Measurements from ENCODE around the gene TRIM51G.
"Not testable (repeated sequence)": the region's sequence is repeated elsewhere in the genome, so short reads cannot be mapped to it uniquely, and the experiment has no call there.

TRIM51G gene, protein sequence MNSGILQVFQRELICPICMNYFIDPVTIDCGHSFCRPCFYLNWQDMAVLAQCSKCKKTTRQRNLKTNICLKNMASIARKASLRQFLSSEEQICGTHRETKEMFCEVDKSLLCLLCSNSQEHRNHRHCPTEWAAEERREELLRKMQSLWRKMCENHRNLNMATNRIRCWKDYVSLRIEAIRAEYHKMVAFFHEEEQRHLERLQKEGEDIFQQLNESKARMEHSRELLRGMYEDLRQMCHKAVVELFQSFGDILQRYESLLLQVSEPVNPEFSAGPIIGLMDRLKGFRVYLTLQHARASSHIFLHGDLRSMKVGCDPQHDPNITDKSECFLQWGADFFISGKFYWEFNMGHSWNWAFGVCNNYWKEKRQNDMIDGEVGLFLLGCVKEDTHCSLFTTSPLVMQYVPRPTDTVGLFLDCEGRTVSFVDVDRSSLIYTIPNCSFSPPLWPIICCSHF

DNA sequence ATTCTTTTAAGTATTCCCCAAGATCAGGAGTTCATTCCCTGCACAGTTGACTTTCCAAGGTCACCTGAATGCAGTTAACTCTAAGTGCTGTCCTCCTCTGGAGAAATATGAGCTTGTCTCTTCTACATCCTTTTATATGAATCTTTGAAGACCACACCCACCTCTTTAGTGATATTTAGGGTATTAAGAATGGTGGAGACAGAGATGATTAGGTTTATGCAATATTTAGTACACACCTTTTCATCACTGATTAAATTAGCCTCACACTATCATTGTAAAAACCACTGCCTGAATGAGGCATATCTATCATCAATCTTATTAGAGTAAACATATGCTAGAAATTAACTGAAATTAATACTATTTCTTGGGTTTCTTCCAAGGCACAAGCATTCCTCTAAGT is at the start of gene TRIM51G:
Gene TRIM51G (minus strand): TSS at position 101 of the 400 bp plus-strand sequence. CDS start 2,190 bp downstream, outside the sequence.
- not testable (repeated sequence) for DNase-seq

GRCh38 chr11:49028523-49028922 is 44.8 kb upstream of the TRIM51G start, which contains the start of gene TRIM49B:
Gene TRIM49B (plus strand): TSS chr11:49028823. CDS start chr11:49031600, 2,777 bp downstream.
- not testable (repeated sequence) for DNase-seq

- DNase-seq = not testable (repeated sequence)
These were observed 15.1 kb downstream of the TRIM51G start for GRCh38 chr11:48968592-48968991.

GRCh38 chr11:48955315-48956049 is 28.2 kb downstream of the TRIM51G start:
- DNase-seq = not testable (repeated sequence)

DNA sequence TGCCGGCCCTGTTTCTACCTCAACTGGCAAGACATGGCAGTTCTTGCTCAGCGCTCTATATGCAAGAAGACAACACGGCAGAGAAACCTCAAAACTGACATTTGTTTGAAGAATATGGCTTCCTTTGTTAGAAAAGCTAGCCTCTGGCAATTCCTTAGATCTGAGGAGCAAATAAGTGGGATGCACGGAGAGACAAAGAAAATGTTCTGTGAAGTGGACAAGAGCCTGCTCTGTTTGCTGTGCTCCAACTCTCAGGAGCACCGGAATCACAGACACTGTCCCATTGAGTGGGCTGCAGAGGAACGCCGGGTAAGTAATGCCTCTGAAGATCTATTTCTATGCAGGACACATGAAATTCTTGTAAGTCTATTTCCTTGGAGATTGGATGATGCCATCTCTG is 37.9 kb downstream of the TRIM51G start:
- DNase-seq = not testable (repeated sequence)
